ENCODE measurements around the gene DRICH1. TPM values are rescaled to one million over a fixed set of nuclear protein-coding genes. Genes with fewer than 3 reads are reported as not detected.
"Not testable (repeated sequence)": the region's sequence is repeated elsewhere in the genome, so short reads cannot be mapped to it uniquely, and the experiment has no call there.

Gene DRICH1
- polyA plus RNA-seq, 1 of the 3 experiments (the other 2 are of a cell fraction), result 0.21 TPM

- no peak for TF ChIP-seq YY1 (IDR thresholded peaks at IDR 0.05; ENCODE audit: low read depth)
- TF ChIP-seq GATA2 (CRISPR knock-in tag; IDR thresholded peaks at IDR 0.05), result no peak
- no peak for TF ChIP-seq GABPA (IDR thresholded peaks at IDR 0.05; ENCODE audit: low read depth)
- TF ChIP-seq SIN3A (IDR thresholded peaks at IDR 0.05; ENCODE audit: borderline replicate concordance, low read depth, low read length), result no peak
- no peak for TF ChIP-seq MAX (IDR thresholded peaks at IDR 0.05; ENCODE audit: low read depth)
- no peak for TF ChIP-seq RFX5 (IDR thresholded peaks at IDR 0.05; ENCODE audit: low read length)
Measured at GRCh38 chr22:23673050-23673620, 41.0 kb upstream of the DRICH1 start (continued).

GRCh38 chr22:23672307-23673049 lies 40.4 kb upstream of the DRICH1 start:
- 99% methylated on average over 8 of the region's 8 CpGs for WGBS (ENCODE audit: low lambda C conversion rate)
- CTCF ChIA-PET; H3K9me3 ChIP-seq; H3K4me2 ChIP-seq; H3K27me3 ChIP-seq (ENCODE audit: insufficient read depth); H3F3A ChIP-seq (replicated peaks; ENCODE audit: insufficient read depth); DNase-seq; POLR2A ChIA-PET; H2AFZ ChIP-seq (ENCODE audit: low read depth); H3K79me2 ChIP-seq (ENCODE audit: insufficient read depth); H4K20me1 ChIP-seq (ENCODE audit: insufficient read depth); H3K36me3 ChIP-seq (replicated peaks in 1 of 2; ENCODE audit: control insufficient read depth in 1 of 2, insufficient read depth in 2 of 2, low read length in 1 of 2); H3K4me1 ChIP-seq (ENCODE audit: control insufficient read depth in 1 of 2, insufficient read depth in 2 of 2, low read depth in 1 of 2, low read length in 1 of 2); H3K9ac ChIP-seq; H3K4me3 ChIP-seq (ENCODE audit: low read depth in 2 of 2, low read length in 1 of 2); H3K9me2 ChIP-seq; H3K27ac ChIP-seq (ENCODE audit: low read depth in 2 of 2, low read length in 1 of 2): not testable (repeated sequence)

- H3K36me3 ChIP-seq (replicated peaks in 1 of 2; ENCODE audit: control insufficient read depth in 1 of 2, insufficient read depth in 2 of 2, low read length in 1 of 2); POLR2A ChIA-PET: not testable (repeated sequence)
Measured at GRCh38 chr22:23671387-23671786, 39.3 kb upstream of the DRICH1 start.

GRCh38 chr22:23670378-23671295 lies 38.5 kb upstream of the DRICH1 start:
- ChIA-PET POLR2A (interaction anchor here (0.6 kb wide), 1 partner anchor 1562 kb away, joined by 3 read pairs; no protein-coding TSS in a partner anchor), CTCF (no interaction called here)
- Histone ChIP-seq H2AFZ (ENCODE audit: low read depth) (no peak overlapping the region), H3K9me3 (no peaks in the 10 kb centered on the region), H3K9ac (no peak overlapping the region), H3K36me3 (replicated peaks in 1 of 2; ENCODE audit: control insufficient read depth in 1 of 2, insufficient read depth in 2 of 2, low read length in 1 of 2) (no peaks in the 10 kb centered on the region), H3K9me2 (no peaks in the 10 kb centered on the region), H4K20me1 (ENCODE audit: insufficient read depth) (no peaks in the 10 kb centered on the region), H3K79me2 (ENCODE audit: insufficient read depth) (no peaks in the 10 kb centered on the region), H3K27ac (ENCODE audit: low read depth in 2 of 2, low read length in 1 of 2) (no peak overlapping the region), H3K4me3 (ENCODE audit: low read depth in 2 of 2, low read length in 1 of 2) (no peak overlapping the region), H3K27me3 (ENCODE audit: insufficient read depth) (no peaks in the 10 kb centered on the region), H3K4me2 (no peak overlapping the region), H3K4me1 (ENCODE audit: control insufficient read depth in 1 of 2, insufficient read depth in 2 of 2, low read depth in 1 of 2, low read length in 1 of 2) (no peaks in the 10 kb centered on the region; a peak in 1 of 4 replicates), H3F3A (replicated peaks; ENCODE audit: insufficient read depth) (no peaks in the 10 kb centered on the region)
- 79% methylated on average over 7 of the region's 16 CpGs for WGBS (ENCODE audit: low lambda C conversion rate)
- DNase-seq, result no peak
- no peak for TF ChIP-seq USF2 (IDR thresholded peaks at IDR 0.05; ENCODE audit: borderline replicate concordance, low read depth, low read length)
- no peak for TF ChIP-seq JUND (IDR thresholded peaks at IDR 0.05)
- no peak for TF ChIP-seq CHD2 (IDR thresholded peaks at IDR 0.05; ENCODE audit: low read length, partially characterized antibody)
- TF ChIP-seq GABPA (IDR thresholded peaks at IDR 0.05; ENCODE audit: low read depth), result no peak
- TF ChIP-seq MAX (IDR thresholded peaks at IDR 0.05; ENCODE audit: low read depth), result no peak
- TF ChIP-seq IRF3 (IDR thresholded peaks at IDR 0.05; ENCODE audit: low read depth, low read length), result no peak
- no peak for TF ChIP-seq SIN3A (IDR thresholded peaks at IDR 0.05; ENCODE audit: borderline replicate concordance, low read depth, low read length)

More at GRCh38 chr22:23671387-23671786, 39.3 kb upstream of the DRICH1 start:
- H3K27ac ChIP-seq (ENCODE audit: low read depth in 2 of 2, low read length in 1 of 2); H3K79me2 ChIP-seq (ENCODE audit: insufficient read depth); CTCF ChIA-PET; H3K9ac ChIP-seq; H4K20me1 ChIP-seq (ENCODE audit: insufficient read depth); H3K9me3 ChIP-seq; H3K4me1 ChIP-seq (ENCODE audit: control insufficient read depth in 1 of 2, insufficient read depth in 2 of 2, low read depth in 1 of 2, low read length in 1 of 2); H2AFZ ChIP-seq (ENCODE audit: low read depth); H3K4me2 ChIP-seq; H3K27me3 ChIP-seq (ENCODE audit: insufficient read depth); H3F3A ChIP-seq (replicated peaks; ENCODE audit: insufficient read depth); H3K9me2 ChIP-seq; DNase-seq; H3K4me3 ChIP-seq (ENCODE audit: low read depth in 2 of 2, low read length in 1 of 2): not testable (repeated sequence)
- WGBS (ENCODE audit: low lambda C conversion rate), result no CpG with 5 or more reads among the region's 4 CpGs
